Testis (tissue), 2 donors: Measurements from ENCODE around the gene FARP2.

ENCODE experiments used
- CTCF ChIP-seq, 3 experiments: fragments of 450-650 bp in 2 of 3; fragments of 200-600 bp in 1 of 3; sonication (generic) in 1 of 3; IDR thresholded peaks; one replicate each; pipeline ENCODE4 v1.5.1; 2016 to 2019; ENCODE audit warnings: antibody characterized with exemption in 3 of 3, mild to moderate bottlenecking in 2 of 3, moderate library complexity in 1 of 3
- POLR2A ChIP-seq: fragments of 450-650 bp; IDR thresholded peaks from one replicate; pipeline ENCODE4 v1.6.1; 2017; ENCODE audit warnings: antibody characterized with exemption, mild to moderate bottlenecking, moderate library complexity

GRCh38 chr2:241541564-241542277 is 185.6 kb downstream of the FARP2 start:
- TF ChIP-seq CTCF (IDR thresholded peaks at IDR 0.05) (no peak), POLR2A (no peak)
